Left lung (tissue), 10 donors: ENCODE data around the gene RNH1. TPM values are rescaled to one million over a fixed set of nuclear protein-coding genes. Genes with fewer than 3 reads are reported as not detected.

Experiments
- ATAC-seq: fragments of 200-7000 bp; cut with Tn5 transposase; one replicate; pipeline ENCODE4 v1.9.1; 2020; ENCODE audit warnings: moderate library complexity
- DNase-seq, 4 donors: peaks; one replicate each; pipeline ENCODE4 v3.0.0-alpha.2; 2013 to 2020
- H3K27ac ChIP-seq, 2 donors: fragments of 200-600 bp; sonication (generic) in 1 of 2; one replicate each; pipeline versions ENCODE4 v1.5.0 to v1.8.0; 2020 to 2021
- H3K27me3 ChIP-seq, 2 donors: fragments of 200-600 bp; sonication (generic) in 1 of 2; one replicate each; pipeline versions ENCODE4 v1.5.0 to v1.8.0; 2020 to 2021
- H3K36me3 ChIP-seq, 2 donors: fragments of 200-600 bp; sonication (generic) in 1 of 2; one replicate each; pipeline versions ENCODE4 v1.5.0 to v1.8.0; 2020 to 2021
- H3K4me1 ChIP-seq, 2 donors: fragments of 200-600 bp; one replicate each; pipeline ENCODE4 v1.8.0; 2021
- H3K4me3 ChIP-seq, 2 donors: fragments of 200-600 bp; sonication (generic) in 1 of 2; one replicate each; pipeline versions ENCODE4 v1.5.0 to v1.8.0; 2020 to 2021; ENCODE audit warnings: mild to moderate bottlenecking in 1 of 2
- H3K9me3 ChIP-seq, 2 donors: fragments of 200-600 bp; sonication (generic) in 1 of 2; one replicate each; pipeline versions ENCODE4 v1.5.0 to v1.8.0; 2020 to 2021
- CTCF ChIP-seq, 2 donors: fragments of 200-600 bp; sonication (generic) in 1 of 2; IDR thresholded peaks; one replicate each; pipeline versions ENCODE4 v1.5.0 to v1.8.0; 2021; ENCODE audit warnings: antibody characterized with exemption in 2 of 2
- intact Hi-C, 2 donors: fragments of 100-400 bp; cut with DNase I; formaldehyde crosslinking; loops; one replicate each; pipeline versions ENCODE4 v1.11.2 to v1.14.2; 2022
- polyA plus RNA-seq, 6 donors: library from polyadenylated mRNA; unstranded; fragments of 120-200 nt; gene quantifications; one replicate each; pipeline ENCODE4 v1.2.1, GENCODE V29; 2013; ENCODE audit not compliant: insufficient read length in 6 of 6
- total RNA-seq, 2 donors: library from RNA; stranded (reverse); fragmentation: NEBNext Ultra II Directional; extraction: Animal tissue kit (Norgen Biotek cat#: 25700); gene quantifications; one replicate each; pipeline ENCODE4 v1.2.1, GENCODE V29; 2021
- donor health status: DM: no; HTN: yes; CAD: no.
- donor health status: DM: no; HTN: no; CAD: no.

The RNH1 gene
- total and polyA plus RNA-seq, 8 donors, result 69.3 to 243 (median 91.2) TPM

GRCh38 chr11:537622-538430 is 30.8 kb upstream of the RNH1 start:
- Histone ChIP-seq H3K27me3 (peaks cover 0 to 29% of the 10 kb centered on the region in 2 donors), H3K4me1 (peaks cover 14 to 46% of the 10 kb centered on the region in 2 donors), H3K4me3 (peak overlapping the region; percentile 12 to 88), H3K9me3 (no peaks in the 10 kb centered on the region), H3K36me3 (peaks cover 0 to 9% of the 10 kb centered on the region in 2 donors), H3K27ac (peak overlapping the region in 1 of 2 donors; percentile 86)
- intact Hi-C loops, result no loop called here
- DNase-seq (peak in 1 of 4 donors; percentile 30), ATAC-seq (no peak)
- no peak for TF ChIP-seq CTCF (IDR thresholded peaks at IDR 0.05)

GRCh38 chr11:536841-537621 is 30.0 kb upstream of the RNH1 start, which contains the start of gene LRRC56:
TSS of gene LRRC56 (plus strand) at chr11:537527. CDS start at chr11:540685, 3,158 bp downstream.
- Histone ChIP-seq H3K4me1 (peaks cover 14 to 46% of the 10 kb centered on the region in 2 donors), H3K36me3 (peaks cover 0 to 17% of the 10 kb centered on the region in 2 donors), H3K27ac (peak within 1 kb of the TSS; percentile 74 to 86), H3K27me3 (peaks cover 0 to 29% of the 10 kb centered on the region in 2 donors), H3K4me3 (peak within 1 kb of the TSS; percentile 12 to 88), H3K9me3 (no peaks in the 10 kb centered on the region)
- intact Hi-C loops, result no loop called here
- peak; percentile 62 for ATAC-seq
- DNase-seq, result peak in 3 of 4 donors; percentile 86 to 92 (median 89)
- TF ChIP-seq CTCF (IDR thresholded peaks at IDR 0.05), result no peak

GRCh38 chr11:535519-536454 is 28.7 kb upstream of the RNH1 start, which contains the start of gene HRAS:
TSS of gene HRAS (minus strand) at chr11:535576.
- peak; percentile 90 for ATAC-seq
- peaks cover 14 to 46% of the 10 kb centered on the region in 2 donors for H3K4me1 ChIP-seq

GRCh38 chr11:535210-535518 is 28.1 kb upstream of the RNH1 start:
- ATAC-seq (no peak), DNase-seq (no peak)
- Histone ChIP-seq H3K4me1 (peaks cover 14 to 46% of the 10 kb centered on the region in 2 donors), H3K27ac (no peak overlapping the region), H3K4me3 (peak overlapping the region; percentile 80 to 88), H3K27me3 (peaks cover 0 to 29% of the 10 kb centered on the region in 2 donors), H3K9me3 (no peaks in the 10 kb centered on the region), H3K36me3 (peaks cover 0 to 29% of the 10 kb centered on the region in 2 donors)
- no peak for TF ChIP-seq CTCF (IDR thresholded peaks at IDR 0.05)
- intact Hi-C loops, result no loop called here

More at GRCh38 chr11:535519-536454, 28.7 kb upstream of the RNH1 start, which contains the start of gene HRAS:
- Histone ChIP-seq H3K36me3 (peaks cover 0 to 27% of the 10 kb centered on the region in 2 donors), H3K27me3 (peaks cover 0 to 29% of the 10 kb centered on the region in 2 donors), H3K9me3 (no peaks in the 10 kb centered on the region), H3K4me3 (peak within 1 kb of the TSS; percentile 80 to 88), H3K27ac (peak within 1 kb of the TSS; percentile 74 to 86)
- DNase-seq, result peak; percentile 92 to 97 (median 96)
- intact Hi-C loops, result no loop called here
- TF ChIP-seq CTCF (IDR thresholded peaks at IDR 0.05), result no peak
